ENCODE data around the gene CARMIL1. TPM values are rescaled to one million over a fixed set of nuclear protein-coding genes. Genes with fewer than 3 reads are reported as not detected.

The CARMIL1 gene
- total RNA-seq, 1 donor from 2014 or later = 37.6 TPM

DNA sequence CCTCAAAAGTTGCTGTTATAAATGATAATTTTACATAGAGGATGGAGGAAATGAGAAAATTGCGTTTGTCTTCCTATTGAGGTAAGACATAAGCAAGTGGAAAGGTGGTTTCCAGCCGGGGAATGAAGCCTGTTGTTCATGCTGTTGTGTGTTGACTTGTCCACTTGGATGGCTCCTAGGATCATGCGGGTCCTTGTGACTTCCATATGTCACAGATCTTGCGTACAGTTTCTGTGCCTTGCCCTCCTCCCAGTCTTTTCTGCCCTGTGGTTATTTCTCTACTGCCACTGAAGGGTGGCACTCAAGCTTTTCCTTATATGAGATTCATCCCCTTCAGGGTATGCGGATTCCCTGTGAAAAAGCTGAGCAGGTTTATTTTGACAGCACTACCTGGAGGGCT is 116.6 kb downstream of the CARMIL1 start:
- DNase-seq (no peak), ATAC-seq (no peak)
- H3K27me3 ChIP-seq = no peaks in the 10 kb centered on the region
- H3K9me3 ChIP-seq = no peaks in the 10 kb centered on the region
- H3K4me1 ChIP-seq = peaks cover 3% of the 10 kb centered on the region
- intact Hi-C loops (cut with DNase I) = no loop called here
- H3K4me3 ChIP-seq = no peak overlapping the region
- TF ChIP-seq, protein P1, sequence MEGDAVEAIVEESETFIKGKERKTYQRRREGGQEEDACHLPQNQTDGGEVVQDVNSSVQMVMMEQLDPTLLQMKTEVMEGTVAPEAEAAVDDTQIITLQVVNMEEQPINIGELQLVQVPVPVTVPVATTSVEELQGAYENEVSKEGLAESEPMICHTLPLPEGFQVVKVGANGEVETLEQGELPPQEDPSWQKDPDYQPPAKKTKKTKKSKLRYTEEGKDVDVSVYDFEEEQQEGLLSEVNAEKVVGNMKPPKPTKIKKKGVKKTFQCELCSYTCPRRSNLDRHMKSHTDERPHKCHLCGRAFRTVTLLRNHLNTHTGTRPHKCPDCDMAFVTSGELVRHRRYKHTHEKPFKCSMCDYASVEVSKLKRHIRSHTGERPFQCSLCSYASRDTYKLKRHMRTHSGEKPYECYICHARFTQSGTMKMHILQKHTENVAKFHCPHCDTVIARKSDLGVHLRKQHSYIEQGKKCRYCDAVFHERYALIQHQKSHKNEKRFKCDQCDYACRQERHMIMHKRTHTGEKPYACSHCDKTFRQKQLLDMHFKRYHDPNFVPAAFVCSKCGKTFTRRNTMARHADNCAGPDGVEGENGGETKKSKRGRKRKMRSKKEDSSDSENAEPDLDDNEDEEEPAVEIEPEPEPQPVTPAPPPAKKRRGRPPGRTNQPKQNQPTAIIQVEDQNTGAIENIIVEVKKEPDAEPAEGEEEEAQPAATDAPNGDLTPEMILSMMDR (IDR thresholded peaks at IDR 0.05) = no peak
- no peak overlapping the region for H3K27ac ChIP-seq
- H3K36me3 ChIP-seq = no peaks in the 10 kb centered on the region

DNA sequence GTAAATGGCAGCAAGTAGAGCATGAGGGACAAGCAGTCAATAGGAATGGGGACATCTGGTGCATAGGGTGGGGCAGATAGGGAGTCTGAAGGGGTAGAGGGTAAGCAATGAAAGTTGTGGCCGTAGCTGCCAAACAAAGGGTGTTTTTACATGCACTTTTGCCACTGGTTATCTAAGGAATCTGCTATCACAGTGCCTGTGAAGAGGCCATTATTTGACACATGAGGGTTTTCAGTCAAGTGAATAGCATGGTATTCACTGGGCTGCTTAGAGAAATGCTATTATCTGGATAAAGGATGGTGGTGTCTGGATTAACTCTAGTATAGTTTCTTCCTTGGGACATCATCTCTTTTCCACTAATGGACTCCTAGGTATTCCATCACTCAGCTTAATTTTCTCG is 118.2 kb downstream of the CARMIL1 start:
- DNase-seq = no peak
- Histone ChIP-seq H3K4me3 (no peak overlapping the region), H3K27ac (no peak overlapping the region), H3K9me3 (no peaks in the 10 kb centered on the region), H3K4me1 (peaks cover 1% of the 10 kb centered on the region), H3K36me3 (no peaks in the 10 kb centered on the region), H3K27me3 (no peaks in the 10 kb centered on the region)
- ATAC-seq = peak; percentile 23
- TF ChIP-seq, protein P1 (IDR thresholded peaks at IDR 0.05) = no peak
- intact Hi-C loops (cut with DNase I) = no loop called here

DNA sequence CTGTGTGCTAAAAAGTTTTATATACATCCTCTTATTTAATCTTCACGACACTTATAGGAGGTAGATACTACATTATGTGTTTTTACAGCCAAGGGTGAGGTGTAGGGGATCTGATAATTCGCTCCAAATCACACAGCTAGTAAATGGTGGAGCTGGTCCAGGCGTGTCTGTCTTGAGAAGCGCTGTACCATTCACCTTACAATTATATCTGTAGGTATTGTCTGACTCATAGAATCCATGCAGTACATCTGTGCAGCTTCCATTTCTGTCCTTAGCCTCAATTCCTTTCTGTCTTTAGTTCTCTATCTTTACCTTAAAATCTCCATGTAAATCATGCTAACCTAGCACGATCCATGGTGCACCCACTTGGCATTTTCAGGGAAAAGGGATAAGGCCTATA is 120.7 kb downstream of the CARMIL1 start:
- H3K27ac ChIP-seq = no peak overlapping the region
- peaks cover 11% of the 10 kb centered on the region for H3K4me1 ChIP-seq
- TF ChIP-seq, protein P1 (IDR thresholded peaks at IDR 0.05) = no peak
- no peaks in the 10 kb centered on the region for H3K36me3 ChIP-seq
- intact Hi-C loops (cut with DNase I) = no loop called here
- ATAC-seq (no peak), DNase-seq (no peak)
- no peaks in the 10 kb centered on the region for H3K27me3 ChIP-seq
- H3K9me3 ChIP-seq = no peaks in the 10 kb centered on the region
- H3K4me3 ChIP-seq = no peak overlapping the region

DNA sequence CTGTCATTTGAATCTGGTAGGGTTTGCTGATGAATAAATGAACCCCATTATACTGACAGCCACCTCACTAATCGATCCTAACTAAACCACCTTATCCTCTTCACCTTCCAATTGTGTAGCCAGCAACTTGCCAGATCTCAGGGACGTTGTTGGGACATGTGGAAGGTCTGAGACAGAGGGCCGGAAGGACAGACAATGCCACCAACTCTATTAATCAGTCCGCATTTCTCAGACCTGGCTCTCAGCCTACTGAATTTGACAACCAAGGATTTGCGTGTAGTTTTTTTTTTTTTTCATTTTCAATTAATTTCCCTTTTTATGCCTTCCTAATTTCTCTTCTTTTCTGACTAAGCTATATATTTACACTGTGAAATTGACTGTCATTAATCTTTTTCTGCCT is 122.5 kb downstream of the CARMIL1 start:
- intact Hi-C loops (cut with DNase I) = no loop called here
- DNase-seq = no peak
- no peak for ATAC-seq
- Histone ChIP-seq H3K36me3 (no peaks in the 10 kb centered on the region), H3K27ac (no peak overlapping the region), H3K4me1 (peaks cover 23% of the 10 kb centered on the region), H3K4me3 (no peak overlapping the region), H3K27me3 (no peaks in the 10 kb centered on the region), H3K9me3 (no peaks in the 10 kb centered on the region)
- TF ChIP-seq, protein P1 (IDR thresholded peaks at IDR 0.05) = no peak

DNA sequence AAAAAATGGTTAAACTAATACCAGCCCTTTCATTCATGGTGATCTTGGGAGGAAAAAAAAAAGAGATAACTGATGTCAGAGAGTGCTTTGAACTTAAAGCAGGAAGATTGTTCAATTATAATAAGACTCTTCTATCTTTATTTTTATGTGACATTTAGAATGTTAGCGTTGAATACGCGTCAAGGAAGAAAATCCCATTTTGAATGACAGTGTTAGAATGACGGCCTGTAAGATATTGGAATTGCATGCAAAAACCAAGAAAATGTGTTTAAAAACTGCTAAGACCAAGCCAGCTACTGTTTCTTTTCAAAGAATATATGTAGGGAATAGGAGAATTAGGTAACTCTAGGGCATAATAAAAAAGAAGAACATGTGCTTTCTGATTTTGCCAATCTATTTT is 123.0 kb downstream of the CARMIL1 start:
- H3K9me3 ChIP-seq = no peaks in the 10 kb centered on the region
- intact Hi-C loops (cut with DNase I) = no loop called here
- DNase-seq (no peak), ATAC-seq (no peak)
- no peaks in the 10 kb centered on the region for H3K36me3 ChIP-seq
- no peaks in the 10 kb centered on the region for H3K27me3 ChIP-seq
- H3K4me3 ChIP-seq = no peak overlapping the region
- no peak overlapping the region for H3K27ac ChIP-seq
- TF ChIP-seq, protein P1 (IDR thresholded peaks at IDR 0.05) = no peak
- peaks cover 23% of the 10 kb centered on the region for H3K4me1 ChIP-seq

DNA sequence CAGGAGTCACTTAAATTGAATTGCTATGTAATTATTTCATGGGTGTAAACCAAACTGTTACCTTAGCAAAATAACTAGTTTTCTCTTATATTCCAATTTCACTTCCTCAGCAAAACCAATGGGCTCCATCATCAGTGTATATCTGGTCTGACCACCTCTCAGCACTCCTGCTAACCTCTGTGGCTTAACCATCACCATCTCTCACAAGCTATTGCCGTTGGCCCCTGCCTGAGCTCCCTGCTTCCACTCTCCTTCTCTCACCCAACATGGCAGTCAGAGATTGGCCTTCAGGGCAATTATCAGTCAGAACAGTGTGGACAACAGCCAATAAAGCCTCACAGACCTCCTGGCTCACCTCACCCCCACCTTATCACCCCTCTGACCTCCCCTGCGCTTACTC is 124.0 kb downstream of the CARMIL1 start:
- Histone ChIP-seq H3K27ac (no peak overlapping the region), H3K27me3 (no peaks in the 10 kb centered on the region), H3K4me1 (peaks cover 23% of the 10 kb centered on the region), H3K9me3 (no peaks in the 10 kb centered on the region), H3K36me3 (no peaks in the 10 kb centered on the region), H3K4me3 (no peak overlapping the region)
- DNase-seq (no peak), ATAC-seq (no peak)
- intact Hi-C loops (cut with DNase I) = no loop called here
- TF ChIP-seq, protein P1 (IDR thresholded peaks at IDR 0.05) = no peak

Data from upper lobe of right lung (tissue), 1 donor.